HG03558 (cell line): ENCODE measurements around the gene STK24.

Experiments
- ATAC-seq: cut with Tn5 transposase; IDR thresholded peaks from one replicate; pipeline ENCODE4 v1.9.1; 2021; ENCODE audit warnings: moderate number of reproducible peaks; ENCODE audit not compliant: unreplicated experiment; ENCODE audit errors: extremely low read depth

The STK24 gene

GRCh38 chr13:98443329-98443728 lies 133.6 kb downstream of the STK24 start:
- no peak for ATAC-seq

- no peak for ATAC-seq
Observed at GRCh38 chr13:98442391-98443230, 134.3 kb downstream of the STK24 start.

- no peak for ATAC-seq
Observed at GRCh38 chr13:98441056-98441676, 135.7 kb downstream of the STK24 start.

- ATAC-seq: no peak
Observed at GRCh38 chr13:98440390-98441055, 136.4 kb downstream of the STK24 start.

- no peak for ATAC-seq
Observed at GRCh38 chr13:98439896-98440295, 137.0 kb downstream of the STK24 start.

GRCh38 chr13:98439126-98439828 lies 137.6 kb downstream of the STK24 start:
- ATAC-seq: no peak

- no peak for ATAC-seq
Observed at GRCh38 chr13:98438246-98439125, 138.4 kb downstream of the STK24 start.

GRCh38 chr13:98436233-98436910 lies 140.5 kb downstream of the STK24 start:
- no peak for ATAC-seq

GRCh38 chr13:98435376-98435775 lies 141.5 kb downstream of the STK24 start:
- ATAC-seq: no peak

GRCh38 chr13:98434060-98434459 lies 142.8 kb downstream of the STK24 start:
- ATAC-seq: no peak

- ATAC-seq: no peak
Observed at GRCh38 chr13:98433654-98434053, 143.3 kb downstream of the STK24 start.

GRCh38 chr13:98432638-98433037 lies 144.3 kb downstream of the STK24 start:
- ATAC-seq: no peak

GRCh38 chr13:98429977-98430736 lies 146.8 kb downstream of the STK24 start:
- ATAC-seq: no peak

- ATAC-seq: no peak
Observed at GRCh38 chr13:98429531-98429930, 147.4 kb downstream of the STK24 start.

- no peak for ATAC-seq
Observed at GRCh38 chr13:98429081-98429480, 147.8 kb downstream of the STK24 start.

- ATAC-seq: no peak
Observed at GRCh38 chr13:98428256-98428966, 148.5 kb downstream of the STK24 start.

GRCh38 chr13:98427331-98427995 lies 149.4 kb downstream of the STK24 start:
- ATAC-seq: no peak
